H9 (cell line): ENCODE measurements around the gene TMOD1. TPM values are rescaled to one million over a fixed set of nuclear protein-coding genes. Genes with fewer than 3 reads are reported as not detected.

ENCODE experiments used
- DNase-seq: peaks from one replicate; pipeline ENCODE4 v3.0.0-alpha.2; 2017
- H2AFZ ChIP-seq: one replicate; pipeline ENCODE4 v1.6.1; 2013; ENCODE audit warnings: mild to moderate bottlenecking, low read length, control low read depth, moderate library complexity
- H2AK5ac ChIP-seq: 2 replicates; pipeline ENCODE4 v1.6.1; 2013; ENCODE audit warnings: low read length, control low read depth, mixed read lengths; ENCODE audit not compliant: insufficient read length
- H2BK120ac ChIP-seq: one replicate; pipeline ENCODE4 v1.6.1; 2013; ENCODE audit warnings: low read depth, mild to moderate bottlenecking, low read length, control low read depth, inconsistent platforms; ENCODE audit not compliant: poor library complexity, severe bottlenecking
- H2BK12ac ChIP-seq: 2 replicates; pipeline ENCODE4 v1.6.1; 2013; ENCODE audit warnings: low read length, control low read depth, mixed read lengths, low read depth; ENCODE audit not compliant: insufficient read length
- H2BK15ac ChIP-seq: 2 replicates; pipeline ENCODE4 v1.6.1; 2013; ENCODE audit warnings: low read depth, low read length, control low read depth
- H2BK20ac ChIP-seq: one replicate; pipeline ENCODE4 v1.6.1; 2013; ENCODE audit warnings: low read depth, mild to moderate bottlenecking, low read length, control low read depth, inconsistent platforms; ENCODE audit not compliant: poor library complexity, severe bottlenecking
- H2BK5ac ChIP-seq: 2 replicates; pipeline ENCODE4 v1.6.1; 2013; ENCODE audit warnings: low read length, control low read depth, mixed read lengths; ENCODE audit not compliant: insufficient read length
- H3K14ac ChIP-seq: 2 replicates; pipeline ENCODE4 v1.6.1; 2013; ENCODE audit warnings: low read length, control low read depth; ENCODE audit not compliant: insufficient read depth
- H3K18ac ChIP-seq: 2 replicates; pipeline ENCODE4 v1.6.1; 2013; ENCODE audit warnings: low read depth, mild to moderate bottlenecking, mixed read lengths, low read length, control low read depth; ENCODE audit not compliant: insufficient read length
- H3K23ac ChIP-seq: 2 replicates; pipeline ENCODE4 v1.6.1; 2013; ENCODE audit warnings: low read length, control low read depth, mixed read lengths, low read depth; ENCODE audit not compliant: insufficient read length
- H3K23me2 ChIP-seq: 2 replicates; pipeline ENCODE4 v1.6.1; 2013; ENCODE audit warnings: low read depth, mild to moderate bottlenecking, mixed read lengths, low read length, control low read depth; ENCODE audit not compliant: insufficient read length, poor library complexity, severe bottlenecking
- H3K27ac ChIP-seq: 2 replicates; pipeline ENCODE4 v1.5.1; 2013; ENCODE audit warnings: low read length, control low read depth, mixed read lengths, low read depth; ENCODE audit not compliant: insufficient read length
- H3K27me3 ChIP-seq: 2 replicates; pipeline ENCODE4 v1.6.1; 2013; ENCODE audit warnings: low read length, control low read depth, inconsistent platforms; ENCODE audit not compliant: insufficient read depth
- H3K4ac ChIP-seq: 2 replicates; pipeline ENCODE4 v1.6.1; 2013; ENCODE audit warnings: low read depth, mild to moderate bottlenecking, control low read depth, inconsistent platforms, low read length, moderate library complexity
- H3K4me1 ChIP-seq: 2 replicates; pipeline ENCODE4 v1.6.1; 2013; ENCODE audit warnings: low read length, control low read depth, inconsistent platforms; ENCODE audit not compliant: insufficient read depth
- H3K4me2 ChIP-seq: 2 replicates; pipeline ENCODE4 v1.6.1; 2013; ENCODE audit warnings: low read length, control low read depth, mixed read lengths; ENCODE audit not compliant: insufficient read length, insufficient read depth
- H3K56ac ChIP-seq: 2 replicates; pipeline ENCODE4 v1.6.1; 2013; ENCODE audit warnings: low read depth, mild to moderate bottlenecking, mixed read lengths, low read length, control low read depth; ENCODE audit not compliant: insufficient read length
- H3K79me1 ChIP-seq: 2 replicates; pipeline ENCODE4 v1.6.1; 2013; ENCODE audit warnings: low read depth, mild to moderate bottlenecking, moderate library complexity, low read length, control low read depth, inconsistent platforms; ENCODE audit not compliant: insufficient read depth, poor library complexity, severe bottlenecking
- H3K79me2 ChIP-seq: 2 replicates; pipeline ENCODE4 v1.6.1; 2013; ENCODE audit warnings: low read length, control low read depth, inconsistent platforms; ENCODE audit not compliant: insufficient read depth
- H3K9ac ChIP-seq: 2 replicates; pipeline ENCODE4 v1.6.1; 2013; ENCODE audit warnings: low read length, control low read depth, mixed read lengths; ENCODE audit not compliant: insufficient read length; ENCODE audit errors: extremely low read depth
- H3K9me3 ChIP-seq: one replicate; pipeline ENCODE4 v1.6.1; 2013; ENCODE audit warnings: low read depth, low read length, inconsistent platforms; ENCODE audit not compliant: control insufficient read depth
- H3T11ph ChIP-seq: one replicate; pipeline ENCODE4 v1.6.1; 2013; ENCODE audit warnings: mild to moderate bottlenecking, low read length, control low read depth, inconsistent platforms
- H4K20me1 ChIP-seq: one replicate; pipeline ENCODE4 v1.6.1; 2013; ENCODE audit not compliant: control insufficient read depth, insufficient read length, insufficient read depth
- H4K5ac ChIP-seq: 2 replicates; pipeline ENCODE4 v1.6.1; 2013; ENCODE audit warnings: low read depth, mild to moderate bottlenecking, mixed read lengths, low read length, control low read depth; ENCODE audit not compliant: insufficient read length
- H4K8ac ChIP-seq: replicated peaks from 2 replicates; pipeline ENCODE4 v1.6.1; 2013; ENCODE audit warnings: low read length, control low read depth, mixed read lengths, low read depth; ENCODE audit not compliant: insufficient read length
- H4K91ac ChIP-seq: 2 replicates; pipeline ENCODE4 v1.6.1; 2013; ENCODE audit warnings: low read depth, mild to moderate bottlenecking, moderate library complexity, mixed read lengths, low read length, control low read depth; ENCODE audit not compliant: insufficient read length
- H3K27ac Mint-ChIP-seq, 3 experiments: 2 replicates in 2 of 3; 3 replicates in 1 of 3; pipeline ENCODE4 v1.8.0; 2020 to 2021; ENCODE audit warnings: mixed read lengths in 3 of 3, mild to moderate bottlenecking in 1 of 3, moderate library complexity in 1 of 3
- H3K27me3 Mint-ChIP-seq: 2 replicates; pipeline ENCODE4 v1.8.0; 2021; ENCODE audit warnings: low read depth, mild to moderate bottlenecking, moderate library complexity, mixed read lengths
- H3K36me3 Mint-ChIP-seq, 3 experiments: 2 replicates in 2 of 3; 3 replicates in 1 of 3; pipeline ENCODE4 v1.8.0; 2020 to 2021; ENCODE audit warnings: low read depth in 3 of 3, mixed read lengths in 3 of 3; ENCODE audit not compliant: insufficient read depth in 1 of 3
- H3K4me1 Mint-ChIP-seq, 2 experiments: 2 replicates each; pipeline ENCODE4 v1.8.0; 2020; ENCODE audit warnings: mixed read lengths in 2 of 2
- H3K4me3 Mint-ChIP-seq, 2 experiments: 2 replicates in 1 of 2; 3 replicates in 1 of 2; pipeline ENCODE4 v1.8.0; 2020 to 2021; ENCODE audit warnings: mild to moderate bottlenecking in 2 of 2, mixed read lengths in 2 of 2, moderate library complexity in 1 of 2
- H3K9me3 Mint-ChIP-seq, 2 experiments: 2 replicates in 1 of 2; 3 replicates in 1 of 2; pipeline ENCODE4 v1.8.0; 2020; ENCODE audit warnings: mild to moderate bottlenecking in 2 of 2, mixed read lengths in 2 of 2, moderate library complexity in 1 of 2
- WGBS: extraction: QIAGEN DNeasy Blood & Tissue Kit; methylation state at CpG from one replicate; pipeline ENCODE4 v1.1.7; 2013; ENCODE audit warnings: missing lambda C conversion rate, low lambda C conversion rate, mixed read lengths; ENCODE audit not compliant: insufficient read length; ENCODE audit errors: extremely low coverage; 5-methylcytosine and 5-hydroxymethylcytosine counted together
- total RNA-seq: library from RNA; stranded (reverse); gene quantifications from 2 replicates; pipeline ENCODE4 v1.2.1, GENCODE V29; 2021
- TF ChIP-seq, protein P1 (sequence below): fragments of 200-600 bp; sonication (generic); conservative IDR thresholded peaks from 3 replicates; pipeline ENCODE4 v1.8.0; 2021; ENCODE audit warnings: antibody characterized with exemption, mild to moderate bottlenecking

The TMOD1 gene
- total RNA-seq, 1 experiment from 2014 or later, result 0.98 TPM

DNA sequence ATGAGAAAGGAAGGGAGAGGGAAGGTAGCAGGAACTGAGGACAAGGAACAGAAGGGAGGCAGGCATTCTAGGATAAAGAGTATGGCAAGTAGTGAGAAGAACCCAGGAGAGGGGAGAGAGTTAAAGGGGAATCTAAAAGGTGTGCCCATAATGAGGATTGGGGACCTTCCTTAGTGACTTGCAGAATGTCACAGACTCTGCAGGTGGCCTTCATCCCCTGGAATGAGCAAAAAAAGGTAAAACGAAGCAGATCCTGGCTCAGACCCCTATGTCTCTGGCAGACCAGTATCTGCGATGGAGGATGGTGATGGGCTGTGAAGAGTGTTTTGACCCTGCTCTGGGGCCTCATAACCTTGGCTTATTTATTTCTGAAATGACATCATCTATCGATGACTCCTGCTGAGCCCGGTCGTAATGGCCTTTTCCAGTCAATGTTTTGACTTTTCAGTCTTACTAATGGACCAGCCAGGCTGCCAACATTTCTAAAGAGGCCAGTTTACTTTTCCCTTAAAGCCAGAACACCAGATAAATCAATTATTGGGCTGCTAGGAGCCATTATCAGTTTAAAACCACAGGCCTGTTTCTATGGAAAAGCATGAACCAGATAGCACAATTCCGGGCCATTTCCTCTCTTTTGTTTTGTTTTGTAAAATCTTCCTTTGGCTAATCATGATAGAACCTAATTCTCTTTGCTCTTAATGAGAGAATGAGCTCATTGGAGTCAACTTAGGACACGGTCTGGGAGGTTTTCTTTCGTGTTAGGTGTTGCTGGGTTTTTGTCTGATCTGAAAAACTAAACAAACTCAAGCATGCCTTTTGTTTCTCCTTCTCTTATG is 3.1 kb downstream of the TMOD1 start:
- Histone ChIP-seq H3K27me3 (peaks cover 41% of the 10 kb centered on the region), H4K5ac (no peak overlapping the region), H3K79me2 (no peaks in the 10 kb centered on the region), H3K4me1 (no peaks in the 10 kb centered on the region; the same call in 1 of the 2 replicates), H3K4ac (no peak overlapping the region), H3T11ph (no peak overlapping the region), H2BK15ac (no peak overlapping the region), H2BK20ac (no peak overlapping the region), H3K23me2 (peaks cover 16% of the 10 kb centered on the region), H3K79me1 (no peaks in the 10 kb centered on the region), H4K8ac (no peak overlapping the region), H3K18ac (no peak overlapping the region), H2BK120ac (no peak overlapping the region), H3K27ac (no peak overlapping the region), H3K23ac (no peak overlapping the region), H4K91ac (no peak overlapping the region), H3K9me3 (no peaks in the 10 kb centered on the region), H2BK12ac (no peak overlapping the region), H2BK5ac (no peak overlapping the region), H3K14ac (no peak overlapping the region), H3K9ac (no peak overlapping the region), H4K20me1 (no peaks in the 10 kb centered on the region), H2AK5ac (no peak overlapping the region), H2AFZ (no peak overlapping the region), H3K4me2 (no peak overlapping the region), H3K56ac (no peak overlapping the region)
- Mint-ChIP-seq H3K4me1 (peaks cover 10 to 16% of the 10 kb centered on the region in 2 experiments), H3K4me3 (no peak overlapping the region), H3K36me3 (no peaks in the 10 kb centered on the region; a peak in 1 of 7 replicates), H3K27me3 (peaks cover 19% of the 10 kb centered on the region), H3K27ac (no peak overlapping the region), H3K9me3 (no peaks in the 10 kb centered on the region; a peak in 1 of 5 replicates)
- no CpG with 5 or more reads among the region's 8 CpGs for WGBS
- DNase-seq, result no peak
- TF ChIP-seq, protein P1, sequence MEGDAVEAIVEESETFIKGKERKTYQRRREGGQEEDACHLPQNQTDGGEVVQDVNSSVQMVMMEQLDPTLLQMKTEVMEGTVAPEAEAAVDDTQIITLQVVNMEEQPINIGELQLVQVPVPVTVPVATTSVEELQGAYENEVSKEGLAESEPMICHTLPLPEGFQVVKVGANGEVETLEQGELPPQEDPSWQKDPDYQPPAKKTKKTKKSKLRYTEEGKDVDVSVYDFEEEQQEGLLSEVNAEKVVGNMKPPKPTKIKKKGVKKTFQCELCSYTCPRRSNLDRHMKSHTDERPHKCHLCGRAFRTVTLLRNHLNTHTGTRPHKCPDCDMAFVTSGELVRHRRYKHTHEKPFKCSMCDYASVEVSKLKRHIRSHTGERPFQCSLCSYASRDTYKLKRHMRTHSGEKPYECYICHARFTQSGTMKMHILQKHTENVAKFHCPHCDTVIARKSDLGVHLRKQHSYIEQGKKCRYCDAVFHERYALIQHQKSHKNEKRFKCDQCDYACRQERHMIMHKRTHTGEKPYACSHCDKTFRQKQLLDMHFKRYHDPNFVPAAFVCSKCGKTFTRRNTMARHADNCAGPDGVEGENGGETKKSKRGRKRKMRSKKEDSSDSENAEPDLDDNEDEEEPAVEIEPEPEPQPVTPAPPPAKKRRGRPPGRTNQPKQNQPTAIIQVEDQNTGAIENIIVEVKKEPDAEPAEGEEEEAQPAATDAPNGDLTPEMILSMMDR, result no peak
